ENCODE measurements around the gene ABTB2.

Gene ABTB2

DNA sequence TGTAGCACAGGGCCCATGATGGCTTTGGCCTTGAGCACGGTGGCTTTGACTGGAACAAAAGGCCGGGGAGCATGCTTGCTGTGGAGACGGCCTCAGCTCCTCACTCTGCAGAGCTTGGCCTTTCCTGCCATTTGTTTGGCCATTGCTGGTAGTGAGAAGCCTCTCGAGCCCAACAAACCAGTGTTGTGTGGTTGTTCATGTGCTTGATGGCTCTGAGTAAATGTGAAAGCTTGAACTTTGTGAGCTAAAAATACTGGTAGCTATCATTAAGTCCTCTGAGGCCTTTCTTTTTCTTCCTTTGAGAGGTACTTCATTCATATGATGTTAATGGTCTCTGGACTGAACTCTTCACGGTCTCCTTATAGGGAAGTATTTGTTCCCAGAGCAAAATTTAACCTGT, 212.7 kb downstream of the ABTB2 start:
- DNase-seq (ENCODE audit: extremely low read depth, insufficient read length) = peak; percentile 57
- H3K36me3 ChIP-seq (ENCODE audit: control insufficient read depth, insufficient read depth, low read length) = peaks cover 42% of the 10 kb centered on the region
- TF ChIP-seq, protein P1, sequence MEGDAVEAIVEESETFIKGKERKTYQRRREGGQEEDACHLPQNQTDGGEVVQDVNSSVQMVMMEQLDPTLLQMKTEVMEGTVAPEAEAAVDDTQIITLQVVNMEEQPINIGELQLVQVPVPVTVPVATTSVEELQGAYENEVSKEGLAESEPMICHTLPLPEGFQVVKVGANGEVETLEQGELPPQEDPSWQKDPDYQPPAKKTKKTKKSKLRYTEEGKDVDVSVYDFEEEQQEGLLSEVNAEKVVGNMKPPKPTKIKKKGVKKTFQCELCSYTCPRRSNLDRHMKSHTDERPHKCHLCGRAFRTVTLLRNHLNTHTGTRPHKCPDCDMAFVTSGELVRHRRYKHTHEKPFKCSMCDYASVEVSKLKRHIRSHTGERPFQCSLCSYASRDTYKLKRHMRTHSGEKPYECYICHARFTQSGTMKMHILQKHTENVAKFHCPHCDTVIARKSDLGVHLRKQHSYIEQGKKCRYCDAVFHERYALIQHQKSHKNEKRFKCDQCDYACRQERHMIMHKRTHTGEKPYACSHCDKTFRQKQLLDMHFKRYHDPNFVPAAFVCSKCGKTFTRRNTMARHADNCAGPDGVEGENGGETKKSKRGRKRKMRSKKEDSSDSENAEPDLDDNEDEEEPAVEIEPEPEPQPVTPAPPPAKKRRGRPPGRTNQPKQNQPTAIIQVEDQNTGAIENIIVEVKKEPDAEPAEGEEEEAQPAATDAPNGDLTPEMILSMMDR (IDR thresholded peaks at IDR 0.05; ENCODE audit: insufficient read depth, low read length, poor library complexity, severe bottlenecking) = no peak
- no peak overlapping the region for H3K4me3 ChIP-seq (replicated peaks; ENCODE audit: low read depth, low read length)
- H3K27me3 ChIP-seq (replicated peaks; ENCODE audit: control insufficient read depth, insufficient read depth, low read length) = no peaks in the 10 kb centered on the region

DNA sequence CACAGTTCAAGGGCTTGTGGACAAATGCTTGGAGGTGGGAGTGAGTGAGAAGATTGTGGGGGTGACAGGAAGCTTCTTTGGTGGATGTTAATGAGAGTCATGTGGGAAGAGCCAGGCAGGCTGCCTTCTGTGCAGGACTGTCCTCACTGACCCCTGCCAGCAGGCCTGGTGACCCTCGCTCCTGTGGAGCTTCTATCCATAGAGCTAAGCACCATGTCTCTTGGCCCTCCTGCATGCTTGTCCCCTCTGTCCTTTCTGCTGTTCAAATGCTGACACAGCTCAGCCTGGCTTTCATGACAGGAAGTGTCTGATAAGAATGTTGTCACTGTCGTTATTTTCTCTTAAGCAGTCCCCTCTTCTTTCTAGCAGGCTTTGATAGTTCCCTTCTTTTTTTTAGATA, 214.8 kb downstream of the ABTB2 start:
- TF ChIP-seq, protein P1 (IDR thresholded peaks at IDR 0.05; ENCODE audit: insufficient read depth, low read length, poor library complexity, severe bottlenecking) = no peak
- Histone ChIP-seq H3K4me3 (replicated peaks; ENCODE audit: low read depth, low read length) (no peak overlapping the region), H3K27me3 (replicated peaks; ENCODE audit: control insufficient read depth, insufficient read depth, low read length) (no peaks in the 10 kb centered on the region), H3K36me3 (ENCODE audit: control insufficient read depth, insufficient read depth, low read length) (peaks cover 40% of the 10 kb centered on the region)
- DNase-seq (ENCODE audit: extremely low read depth, insufficient read length) = no peak

DNA sequence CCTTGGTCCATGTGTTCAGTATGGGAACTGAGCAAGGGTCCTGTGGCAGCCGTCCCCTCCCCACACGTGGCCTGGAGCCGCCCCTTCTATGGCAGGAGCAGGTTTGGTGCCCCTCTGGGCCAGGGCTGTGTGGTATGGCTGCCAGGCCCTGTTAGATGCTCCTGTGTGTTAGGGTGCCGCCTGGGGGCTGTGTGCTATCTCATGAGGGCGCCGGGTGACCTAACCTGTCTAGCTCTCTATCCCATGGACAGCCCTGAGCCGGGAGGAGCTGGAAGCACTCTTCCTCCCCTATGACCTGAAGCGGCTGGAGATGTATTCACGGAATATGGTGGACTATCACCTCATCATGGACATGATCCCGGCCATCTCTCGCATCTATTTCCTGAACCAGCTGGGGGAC, 217.7 kb downstream of the ABTB2 start:
- Histone ChIP-seq H3K4me3 (replicated peaks; ENCODE audit: low read depth, low read length) (no peak overlapping the region), H3K36me3 (ENCODE audit: control insufficient read depth, insufficient read depth, low read length) (peaks cover 51% of the 10 kb centered on the region), H3K27me3 (replicated peaks; ENCODE audit: control insufficient read depth, insufficient read depth, low read length) (no peaks in the 10 kb centered on the region)
- TF ChIP-seq, protein P1 (IDR thresholded peaks at IDR 0.05; ENCODE audit: insufficient read depth, low read length, poor library complexity, severe bottlenecking) = no peak
- DNase-seq (ENCODE audit: extremely low read depth, insufficient read length) = no peak

DNA sequence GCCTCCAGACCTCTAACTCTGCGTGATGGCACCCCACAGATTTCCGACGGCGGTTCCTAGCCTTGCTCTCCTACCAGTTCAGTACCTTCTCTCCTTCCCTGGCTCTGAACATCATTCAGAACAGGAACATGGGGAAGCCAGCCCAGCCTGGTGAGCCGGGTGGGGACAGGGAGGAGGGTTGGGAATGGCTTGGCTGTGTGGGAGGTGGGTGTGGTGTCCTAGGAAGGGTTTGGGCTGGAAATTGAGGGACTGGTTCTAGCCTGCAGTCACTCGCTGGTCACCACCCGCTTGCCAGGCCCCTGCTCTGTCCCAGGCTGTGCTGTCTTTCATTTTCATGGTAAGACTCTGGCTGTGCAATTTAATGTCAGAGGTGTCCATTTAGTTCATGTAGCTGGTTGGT, 218.5 kb downstream of the ABTB2 start:
- peaks cover 51% of the 10 kb centered on the region for H3K36me3 ChIP-seq (ENCODE audit: control insufficient read depth, insufficient read depth, low read length)
- TF ChIP-seq, protein P1 (IDR thresholded peaks at IDR 0.05; ENCODE audit: insufficient read depth, low read length, poor library complexity, severe bottlenecking) = no peak

DNA sequence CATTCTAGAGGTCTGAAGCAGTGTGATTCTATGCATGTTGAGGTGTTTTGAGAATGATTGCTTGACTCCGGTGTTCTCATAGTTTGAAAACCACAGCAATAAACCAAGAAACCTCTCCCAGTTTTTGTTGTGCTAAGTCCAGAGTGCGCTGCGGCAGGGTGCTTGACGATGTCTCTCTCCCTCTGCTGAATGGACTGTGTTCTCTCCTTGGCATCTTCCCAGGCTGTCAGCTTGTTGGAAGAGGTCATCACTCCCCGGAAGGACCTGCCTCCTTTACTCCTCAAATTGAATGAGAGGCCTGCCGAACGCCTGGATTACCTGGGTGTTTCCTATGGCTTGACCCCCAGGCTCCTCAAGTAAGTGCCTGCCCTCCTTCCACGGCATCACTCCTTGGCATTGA, 221.4 kb downstream of the ABTB2 start:
- TF ChIP-seq, protein P1 (IDR thresholded peaks at IDR 0.05; ENCODE audit: insufficient read depth, low read length, poor library complexity, severe bottlenecking) = no peak
- H3K36me3 ChIP-seq (ENCODE audit: control insufficient read depth, insufficient read depth, low read length) = peaks cover 46% of the 10 kb centered on the region
- DNase-seq (ENCODE audit: extremely low read depth, insufficient read length) = no peak
- no peak overlapping the region for H3K4me3 ChIP-seq (replicated peaks; ENCODE audit: low read depth, low read length)
- H3K27me3 ChIP-seq (replicated peaks; ENCODE audit: control insufficient read depth, insufficient read depth, low read length) = no peaks in the 10 kb centered on the region

More for the DNA sequence above, 218.5 kb downstream of the ABTB2 start:
- no peaks in the 10 kb centered on the region for H3K27me3 ChIP-seq (replicated peaks; ENCODE audit: control insufficient read depth, insufficient read depth, low read length)
- no peak overlapping the region for H3K4me3 ChIP-seq (replicated peaks; ENCODE audit: low read depth, low read length)
- DNase-seq (ENCODE audit: extremely low read depth, insufficient read length) = no peak

DNA sequence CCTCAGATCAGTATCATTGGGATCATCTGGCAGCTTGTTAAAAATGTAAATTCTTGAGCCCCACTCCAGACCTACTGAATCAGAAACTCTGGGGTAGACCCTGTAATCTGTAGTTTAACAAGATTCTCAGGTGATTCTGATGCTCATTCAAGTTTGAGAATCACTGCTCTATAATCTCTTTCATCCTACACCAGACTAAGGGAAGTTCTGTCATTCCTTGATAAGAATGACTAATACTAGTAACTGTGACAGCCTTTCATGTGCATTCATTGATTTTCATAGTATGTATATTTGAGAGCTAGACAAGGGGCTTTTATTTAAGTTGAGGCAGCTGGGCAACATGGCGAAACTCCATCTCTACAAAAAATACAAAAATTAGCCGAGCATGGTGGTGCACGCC, 222.4 kb downstream of the ABTB2 start:
- no peak overlapping the region for H3K4me3 ChIP-seq (replicated peaks; ENCODE audit: low read depth, low read length)
- DNase-seq (ENCODE audit: extremely low read depth, insufficient read length) = no peak
- H3K36me3 ChIP-seq (ENCODE audit: control insufficient read depth, insufficient read depth, low read length) = peaks cover 46% of the 10 kb centered on the region
- TF ChIP-seq, protein P1 (IDR thresholded peaks at IDR 0.05; ENCODE audit: insufficient read depth, low read length, poor library complexity, severe bottlenecking) = no peak
- H3K27me3 ChIP-seq (replicated peaks; ENCODE audit: control insufficient read depth, insufficient read depth, low read length) = no peaks in the 10 kb centered on the region

All from GM06990 (cell line).